ENCODE data around the gene GPR55. TPM values are rescaled to one million over a fixed set of nuclear protein-coding genes. Genes with fewer than 3 reads are reported as not detected.

The GPR55 gene
- total and polyA plus RNA-seq, 10 of the 15 experiments (the other 5 are each of a cell fraction or from before 2014, with no cell fraction given), result 2.1 to 30.1 (median 16.2) TPM

DNA sequence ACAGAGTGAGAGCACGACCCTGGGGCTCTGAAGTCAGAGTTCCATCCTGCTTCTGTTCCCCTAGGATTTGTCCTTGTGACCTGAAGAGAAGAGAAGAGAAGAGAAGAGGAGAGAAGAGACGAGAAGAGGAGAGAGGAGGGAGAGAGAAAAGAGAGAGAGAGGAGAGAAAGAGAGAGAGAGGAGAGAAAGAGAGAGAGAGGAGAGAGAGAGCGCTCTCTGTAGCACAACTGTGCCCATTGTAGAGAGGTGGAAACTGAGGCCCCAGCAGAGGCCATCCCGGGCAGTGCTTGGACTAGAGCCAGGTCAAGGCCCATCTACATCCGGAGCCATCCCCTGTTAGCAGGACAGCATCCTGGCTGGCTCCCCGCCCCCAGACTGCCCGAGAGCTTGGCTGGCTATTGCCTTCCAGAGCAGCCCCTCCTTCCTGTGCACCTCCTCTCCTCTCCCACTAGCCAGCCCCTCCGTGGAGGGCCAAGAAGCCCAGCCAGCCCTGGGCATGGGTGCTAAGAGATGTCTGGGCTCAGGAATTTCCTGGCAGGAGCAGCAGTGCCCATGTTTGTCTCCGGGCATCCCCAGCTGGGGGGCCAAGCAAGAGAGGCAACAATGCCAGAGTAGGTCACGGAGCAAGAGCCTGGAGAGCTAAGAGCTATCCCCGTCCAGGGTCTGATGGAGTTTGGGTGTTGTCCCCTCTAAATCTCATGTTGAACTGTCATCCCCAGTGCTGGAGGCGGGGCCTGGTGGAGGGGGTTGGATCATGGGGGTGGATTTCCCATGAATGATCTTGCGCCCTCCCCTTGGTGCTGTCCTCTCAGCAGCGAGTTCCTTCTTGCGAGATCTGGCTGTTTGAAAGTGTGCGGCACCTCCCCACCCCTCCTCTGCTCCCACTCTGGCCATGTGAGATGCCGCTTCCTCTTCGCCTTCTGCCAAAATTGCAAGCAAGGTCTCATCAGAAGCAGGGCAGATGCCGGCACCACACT, 18.2 kb upstream of the GPR55 start:
- WGBS (ENCODE audit: insufficient coverage, insufficient replicate concordance, low lambda C conversion rate, missing lambda C conversion rate), result 26% methylated on average over 19 of the region's 19 CpGs
- no TSS peak for BruUV-seq (replicated peaks)
- ChIA-PET SMC1A (ENCODE audit: uncharacterized antibody, unreplicated experiment) (interaction anchor here (0.8 to 21.6 kb wide), 7 partner anchors 13 to 80 kb away, joined by 3 to 411 read pairs (median 9); partner anchors contain the start of gene GPR55), CTCF (interaction anchor here (0.7 to 28.4 kb wide), 8 partner anchors 13 to 110 kb away, joined by 3 to 372 read pairs (median 5); partner anchors contain the start of gene GPR55), RAD21 (ENCODE audit: unreplicated experiment) (interaction anchor here (1.0 to 22.2 kb wide), 6 partner anchors 17 to 110 kb away, joined by 3 to 400 read pairs (median 8); no protein-coding TSS in a partner anchor), POLR2A (interaction anchor here (1.1 to 17.2 kb wide), 6 partner anchors 11 to 41 kb away, joined by 3 to 192 read pairs (median 8); partner anchors contain the start of gene GPR55)
- FAIRE-seq, result peak; percentile 97
- H3K4me1 ChIP-seq (ENCODE audit: control insufficient read depth, insufficient read depth, low read length), result peaks cover 27% of the 10 kb centered on the region
- H3K4me3 ChIP-seq, result peak overlapping the region; percentile 85
- H2AFZ ChIP-seq (ENCODE audit: control insufficient read depth, low read depth, low read length), result no peak overlapping the region; the same call in 1 of the 2 replicates
- peak overlapping the region; percentile 87 for H3K4me2 ChIP-seq (ENCODE audit: control insufficient read depth, insufficient read depth)
- H3K27me3 ChIP-seq (replicated peaks in 1 of 2; ENCODE audit: control insufficient read depth in 2 of 2, insufficient read depth in 2 of 2, low read length in 1 of 2), result no peaks in the 10 kb centered on the region
- peak; percentile 79 for ATAC-seq
- intact Hi-C loops (cut with micrococcal nuclease; ENCODE audit: unreplicated experiment), result loop anchor here (10.0 kb wide), 1 partner anchor 278 kb away; no protein-coding TSS in a partner anchor
- H4K20me1 ChIP-seq (ENCODE audit: control insufficient read depth, insufficient read depth), result no peaks in the 10 kb centered on the region
- peak overlapping the region; percentile 94 for H3K9ac ChIP-seq (ENCODE audit: control insufficient read depth, insufficient read depth, low read length)
- peak overlapping the region; percentile 99 for H3K27ac ChIP-seq (ENCODE audit: control insufficient read depth, insufficient read depth)
- H3K9me3 ChIP-seq (replicated peaks; ENCODE audit: control insufficient read depth, insufficient read depth, low read length), result no peaks in the 10 kb centered on the region; the same call in 2 of the 3 replicates
- H3K79me2 ChIP-seq (ENCODE audit: control insufficient read depth, insufficient read depth, low read length), result peaks cover 45% of the 10 kb centered on the region
- DNase-seq (ENCODE audit: low read depth, low spot score), result peak; percentile 82
- H3K36me3 ChIP-seq (ENCODE audit: control insufficient read depth in 2 of 2, insufficient read depth in 2 of 2, low read length in 1 of 2), result no peaks in the 10 kb centered on the region
- in situ Hi-C loops (cut with MboI), result loop anchor here (5.0 kb wide), 1 partner anchor 44 kb away; no protein-coding TSS in a partner anchor
- TF ChIP-seq MYC (IDR thresholded peaks at IDR 0.05; ENCODE audit: insufficient read depth, insufficient read length, insufficient replicate concordance, low read length, severe bottlenecking), result no peak
- TF ChIP-seq CEBPB (IDR thresholded peaks at IDR 0.05; ENCODE audit: borderline replicate concordance in 1 of 2, low read depth in 2 of 2, low read length in 2 of 2), result no peak
- 0 out of 2 replicates have a peak, but pooled peaks have one; percentile 24 for TF ChIP-seq RAD51 (IDR thresholded peaks at IDR 0.05)
- TF ChIP-seq BRCA1 (IDR thresholded peaks at IDR 0.05; ENCODE audit: low read depth, low read length), result 0 out of 2 replicates have a peak, but pooled peaks have one; percentile 44
- TF ChIP-seq TBL1XR1 (IDR thresholded peaks at IDR 0.05; ENCODE audit: low read depth, low read length), result no peak
- TF ChIP-seq RUNX3 (IDR thresholded peaks at IDR 0.05; ENCODE audit: low read length), result no peak
- no peak for TF ChIP-seq E2F4 (IDR thresholded peaks at IDR 0.05; ENCODE audit: low read depth, low read length)
- no peak for TF ChIP-seq NR2C2 (IDR thresholded peaks at IDR 0.05; ENCODE audit: borderline replicate concordance, control insufficient read depth, insufficient read length, low read depth)
- 0 out of 2 replicates have a peak, but pooled peaks have one; percentile 24 for TF ChIP-seq TARDBP (IDR thresholded peaks at IDR 0.05; ENCODE audit: borderline replicate concordance)
- no peak for TF ChIP-seq IKZF1 (conservative IDR thresholded peaks at IDR 0.05)
- TF ChIP-seq EED (IDR thresholded peaks at IDR 0.05; ENCODE audit: low read depth), result no peak
- TF ChIP-seq CHD2 (IDR thresholded peaks at IDR 0.05; ENCODE audit: borderline replicate concordance, low read depth, low read length), result peak; percentile 92
- peak; percentile 78 for TF ChIP-seq POLR2A (IDR thresholded peaks at IDR 0.05; ENCODE audit: low read depth, low read length)
- TF ChIP-seq NFIC (IDR thresholded peaks at IDR 0.05; ENCODE audit: low read depth, low read length), result no peak
- TF ChIP-seq, protein P1, sequence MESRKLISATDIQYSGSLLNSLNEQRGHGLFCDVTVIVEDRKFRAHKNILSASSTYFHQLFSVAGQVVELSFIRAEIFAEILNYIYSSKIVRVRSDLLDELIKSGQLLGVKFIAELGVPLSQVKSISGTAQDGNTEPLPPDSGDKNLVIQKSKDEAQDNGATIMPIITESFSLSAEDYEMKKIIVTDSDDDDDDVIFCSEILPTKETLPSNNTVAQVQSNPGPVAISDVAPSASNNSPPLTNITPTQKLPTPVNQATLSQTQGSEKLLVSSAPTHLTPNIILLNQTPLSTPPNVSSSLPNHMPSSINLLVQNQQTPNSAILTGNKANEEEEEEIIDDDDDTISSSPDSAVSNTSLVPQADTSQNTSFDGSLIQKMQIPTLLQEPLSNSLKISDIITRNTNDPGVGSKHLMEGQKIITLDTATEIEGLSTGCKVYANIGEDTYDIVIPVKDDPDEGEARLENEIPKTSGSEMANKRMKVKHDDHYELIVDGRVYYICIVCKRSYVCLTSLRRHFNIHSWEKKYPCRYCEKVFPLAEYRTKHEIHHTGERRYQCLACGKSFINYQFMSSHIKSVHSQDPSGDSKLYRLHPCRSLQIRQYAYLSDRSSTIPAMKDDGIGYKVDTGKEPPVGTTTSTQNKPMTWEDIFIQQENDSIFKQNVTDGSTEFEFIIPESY (IDR thresholded peaks at IDR 0.05), result no peak
- TF ChIP-seq, protein P2, sequence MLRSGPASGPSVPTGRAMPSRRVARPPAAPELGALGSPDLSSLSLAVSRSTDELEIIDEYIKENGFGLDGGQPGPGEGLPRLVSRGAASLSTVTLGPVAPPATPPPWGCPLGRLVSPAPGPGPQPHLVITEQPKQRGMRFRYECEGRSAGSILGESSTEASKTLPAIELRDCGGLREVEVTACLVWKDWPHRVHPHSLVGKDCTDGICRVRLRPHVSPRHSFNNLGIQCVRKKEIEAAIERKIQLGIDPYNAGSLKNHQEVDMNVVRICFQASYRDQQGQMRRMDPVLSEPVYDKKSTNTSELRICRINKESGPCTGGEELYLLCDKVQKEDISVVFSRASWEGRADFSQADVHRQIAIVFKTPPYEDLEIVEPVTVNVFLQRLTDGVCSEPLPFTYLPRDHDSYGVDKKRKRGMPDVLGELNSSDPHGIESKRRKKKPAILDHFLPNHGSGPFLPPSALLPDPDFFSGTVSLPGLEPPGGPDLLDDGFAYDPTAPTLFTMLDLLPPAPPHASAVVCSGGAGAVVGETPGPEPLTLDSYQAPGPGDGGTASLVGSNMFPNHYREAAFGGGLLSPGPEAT (IDR thresholded peaks at IDR 0.05; ENCODE audit: low read depth), result no peak; the same call in 1 of the 2 replicates
- TF ChIP-seq YY1 (IDR thresholded peaks at IDR 0.05; ENCODE audit: low read depth, low read length), result no peak
- TF ChIP-seq SIN3A (IDR thresholded peaks at IDR 0.05; ENCODE audit: low read depth, low read length), result peak; percentile 78
